ENCODE measurements around the gene ARHGAP25. TPM values are rescaled to one million over a fixed set of nuclear protein-coding genes. Genes with fewer than 3 reads are reported as not detected.

Gene ARHGAP25
- total and polyA plus RNA-seq, 9 donors, result 8.5 to 30.5 (median 13.0) TPM

- intact Hi-C loops (cut with DNase I), result no loop called here
- WGBS, 3 donors, result 89 to 92% (median 90%) methylated on average over 6 of the region's 6 CpGs
- Histone ChIP-seq H3K4me3 (no peak overlapping the region), H3K27ac (no peak overlapping the region), H3K36me3 (no peaks in the 10 kb centered on the region), H3K27me3 (no peaks in the 10 kb centered on the region), H3K4me1 (ENCODE audit: insufficient read depth) (peaks cover 22% of the 10 kb centered on the region), H3K9me3 (no peaks in the 10 kb centered on the region)
- TF ChIP-seq EP300 (IDR thresholded peaks at IDR 0.05) (no peak), CTCF (IDR thresholded peaks at IDR 0.05) (no peak), POLR2A (IDR thresholded peaks at IDR 0.05) (no peak)
- DNase-seq, result no peak
These were observed 35.1 kb downstream of the ARHGAP25 start for GRCh38 chr2:68769586-68770270.

- TF ChIP-seq CTCF (IDR thresholded peaks at IDR 0.05), result no peak
- TF ChIP-seq POLR2A (IDR thresholded peaks at IDR 0.05), result no peak
- 83 to 90% (median 86%) methylated on average over 6 of the region's 6 CpGs for WGBS, 3 donors
- H3K27me3 ChIP-seq, result no peaks in the 10 kb centered on the region
- no peaks in the 10 kb centered on the region for H3K9me3 ChIP-seq
- intact Hi-C loops (cut with DNase I), result no loop called here
- H3K36me3 ChIP-seq, result no peaks in the 10 kb centered on the region
- H3K27ac ChIP-seq, result no peak overlapping the region
- no peak overlapping the region for H3K4me3 ChIP-seq
- H3K4me1 ChIP-seq (ENCODE audit: insufficient read depth), result peaks cover 21% of the 10 kb centered on the region
- no peak for DNase-seq
These were observed 35.9 kb downstream of the ARHGAP25 start for GRCh38 chr2:68770271-68771111.

GRCh38 chr2:68771211-68771751 lies 36.7 kb downstream of the ARHGAP25 start:
- TF ChIP-seq EP300 (IDR thresholded peaks at IDR 0.05) (no peak), POLR2A (IDR thresholded peaks at IDR 0.05) (no peak), CTCF (IDR thresholded peaks at IDR 0.05) (no peak)
- Histone ChIP-seq H3K36me3 (no peaks in the 10 kb centered on the region), H3K4me3 (no peak overlapping the region), H3K27me3 (no peaks in the 10 kb centered on the region), H3K4me1 (ENCODE audit: insufficient read depth) (peaks cover 16% of the 10 kb centered on the region), H3K27ac (no peak overlapping the region), H3K9me3 (no peaks in the 10 kb centered on the region)
- 36 to 53% (median 37%) methylated on average over 3 of the region's 3 CpGs for WGBS, 3 donors
- intact Hi-C loops (cut with DNase I), result no loop called here
- no peak for DNase-seq

GRCh38 chr2:68772109-68772508 lies 37.5 kb downstream of the ARHGAP25 start:
- intact Hi-C loops (cut with DNase I), result no loop called here
- WGBS, 3 donors, result 88 to 89% (median 88%) methylated on average over 2 of the region's 2 CpGs
- TF ChIP-seq POLR2A (IDR thresholded peaks at IDR 0.05) (no peak), CTCF (IDR thresholded peaks at IDR 0.05) (no peak), EP300 (IDR thresholded peaks at IDR 0.05) (no peak)
- no peak overlapping the region for H3K4me3 ChIP-seq
- peaks cover 14% of the 10 kb centered on the region for H3K4me1 ChIP-seq (ENCODE audit: insufficient read depth)
- H3K9me3 ChIP-seq, result no peaks in the 10 kb centered on the region
- no peaks in the 10 kb centered on the region for H3K36me3 ChIP-seq
- no peaks in the 10 kb centered on the region for H3K27me3 ChIP-seq
- no peak for DNase-seq
- no peak overlapping the region for H3K27ac ChIP-seq
